Endometrial microvascular endothelial cells (primary cell): Measurements from ENCODE around the gene DOCK2. TPM values are rescaled to one million over a fixed set of nuclear protein-coding genes. Genes with fewer than 3 reads are reported as not detected.
"Not testable (repeated sequence)": the region's sequence is repeated elsewhere in the genome, so short reads cannot be mapped to it uniquely, and the experiment has no call there.

Experiments used
- in situ Hi-C: cut with HindIII; loops from 2 replicates; pipeline ENCODE4 v1.10.0; 2017; ENCODE audit warnings: low sequenced_read_pairs, low pct_unique_long_range_greater_than_20kb; ENCODE audit errors: inconsistent ontology term
- total RNA-seq: library from RNA; depleted of rRNA; stranded (reverse); fragments of >200 nt; gene quantifications from one replicate; pipeline ENCODE4 v1.2.3, GENCODE V29; 2015; ENCODE audit errors: inconsistent ontology term

The DOCK2 gene
- total RNA-seq, 1 donor from 2014 or later = not detected

GRCh38 chr5:169801324-169801777 lies 164.3 kb downstream of the DOCK2 start:
- in situ Hi-C loops = no loop called here

- in situ Hi-C loops = no loop called here
Observed at GRCh38 chr5:169801781-169802180, 164.7 kb downstream of the DOCK2 start.

GRCh38 chr5:169803077-169803981 lies 166.3 kb downstream of the DOCK2 start:
- in situ Hi-C loops = no loop called here

GRCh38 chr5:169804861-169805260 lies 167.8 kb downstream of the DOCK2 start:
- in situ Hi-C loops = no loop called here

- in situ Hi-C loops = no loop called here
Observed at GRCh38 chr5:169805527-169805934, 168.5 kb downstream of the DOCK2 start.

- in situ Hi-C loops = no loop called here
Observed at GRCh38 chr5:169805937-169806700, 169.0 kb downstream of the DOCK2 start.

GRCh38 chr5:169808118-169808581 lies 171.1 kb downstream of the DOCK2 start:
- in situ Hi-C loops = no loop called here

- in situ Hi-C loops = not testable (repeated sequence)
Observed at GRCh38 chr5:169808880-169809279, 171.8 kb downstream of the DOCK2 start.

- in situ Hi-C loops = no loop called here
Observed at GRCh38 chr5:169809281-169809680, 172.2 kb downstream of the DOCK2 start.

- in situ Hi-C loops = no loop called here
Observed at GRCh38 chr5:169810524-169810923, 173.4 kb downstream of the DOCK2 start.

- in situ Hi-C loops = no loop called here
Observed at GRCh38 chr5:169811023-169811422, 173.9 kb downstream of the DOCK2 start.

- in situ Hi-C loops = no loop called here
Observed at GRCh38 chr5:169811680-169812079, 174.6 kb downstream of the DOCK2 start.

- in situ Hi-C loops = no loop called here
Observed at GRCh38 chr5:169812786-169813185, 175.7 kb downstream of the DOCK2 start.

- in situ Hi-C loops = no loop called here
Observed at GRCh38 chr5:169814045-169814444, 177.0 kb downstream of the DOCK2 start.

- in situ Hi-C loops = no loop called here
Observed at GRCh38 chr5:169814522-169814921, 177.4 kb downstream of the DOCK2 start.

GRCh38 chr5:169817031-169817430 lies 180.0 kb downstream of the DOCK2 start:
- in situ Hi-C loops = no loop called here

GRCh38 chr5:169826618-169827017 lies 189.5 kb downstream of the DOCK2 start:
- in situ Hi-C loops = no loop called here

- in situ Hi-C loops = no loop called here
Observed at GRCh38 chr5:169827769-169828168, 190.7 kb downstream of the DOCK2 start.

- in situ Hi-C loops = no loop called here
Observed at GRCh38 chr5:169828385-169828784, 191.3 kb downstream of the DOCK2 start.

- in situ Hi-C loops = no loop called here
Observed at GRCh38 chr5:169831331-169831730, 194.3 kb downstream of the DOCK2 start.
